Frontal cortex (tissue), 4 donors: ENCODE data around the gene DMRT3. TPM values are rescaled to one million over a fixed set of nuclear protein-coding genes. Genes with fewer than 3 reads are reported as not detected.

Experiments used
- DNase-seq, 2 donors: peaks; one replicate each; pipeline ENCODE4 v3.0.0; 2012; ENCODE audit warnings: low spot score in 2 of 2
- FAIRE-seq: peaks from 2 replicates; lab custom pipeline; 2012; peaks lifted over from hg19 to GRCh38; lab: Jason Lieb, UNC
- total RNA-seq: library from RNA; depleted of rRNA; stranded (reverse); fragments of >200 nt; gene quantifications from one replicate; pipeline ENCODE4 v1.2.3, GENCODE V29; 2014
- donor health status: control.
- donor health status: control.
- donor health status: control.

DMRT3 gene
- total RNA-seq, 1 donor from 2014 or later: not detected

DNA sequence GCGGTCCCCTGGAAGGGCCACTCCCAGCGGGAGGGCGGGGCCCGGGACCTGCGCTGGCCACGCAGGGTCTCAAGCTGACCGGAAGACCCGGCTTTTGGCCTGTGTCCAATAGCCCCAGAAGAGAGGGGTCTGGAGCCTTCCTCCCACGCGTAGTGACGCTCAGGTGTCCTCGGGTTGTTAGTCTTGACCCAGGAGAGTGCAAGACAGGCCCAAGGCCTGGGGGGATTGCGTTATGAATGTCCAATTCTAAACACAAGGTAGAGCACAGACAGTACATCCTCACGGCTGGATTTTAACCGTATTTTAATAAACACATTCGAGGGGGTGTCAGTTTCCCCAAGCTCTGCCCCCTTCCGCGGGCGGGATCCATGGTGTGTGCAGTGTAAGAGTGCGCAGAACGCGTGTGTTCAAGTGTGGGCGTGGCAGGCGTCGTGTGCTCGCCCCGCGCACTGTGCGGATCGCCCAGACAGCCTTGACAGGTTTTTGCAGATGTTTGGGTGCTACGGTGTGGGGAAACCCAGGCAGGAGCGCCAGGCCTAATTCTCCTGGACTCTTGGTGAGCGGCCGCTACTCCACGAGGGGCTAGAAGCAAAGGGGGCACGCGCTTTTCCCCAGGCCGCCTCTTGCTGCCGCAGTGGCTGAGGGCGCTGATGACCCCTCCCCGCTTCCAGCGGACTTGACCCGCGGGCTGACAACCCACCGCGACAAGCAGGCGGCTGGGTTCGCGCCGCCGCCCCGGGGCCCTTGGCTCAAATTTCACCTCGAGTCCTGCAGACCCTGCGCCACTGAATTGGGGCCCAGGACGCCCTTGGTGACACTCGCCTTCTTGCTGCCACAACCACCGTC is 6.1 kb upstream of the DMRT3 start:
- no peak for FAIRE-seq
- no peak for DNase-seq

DNA sequence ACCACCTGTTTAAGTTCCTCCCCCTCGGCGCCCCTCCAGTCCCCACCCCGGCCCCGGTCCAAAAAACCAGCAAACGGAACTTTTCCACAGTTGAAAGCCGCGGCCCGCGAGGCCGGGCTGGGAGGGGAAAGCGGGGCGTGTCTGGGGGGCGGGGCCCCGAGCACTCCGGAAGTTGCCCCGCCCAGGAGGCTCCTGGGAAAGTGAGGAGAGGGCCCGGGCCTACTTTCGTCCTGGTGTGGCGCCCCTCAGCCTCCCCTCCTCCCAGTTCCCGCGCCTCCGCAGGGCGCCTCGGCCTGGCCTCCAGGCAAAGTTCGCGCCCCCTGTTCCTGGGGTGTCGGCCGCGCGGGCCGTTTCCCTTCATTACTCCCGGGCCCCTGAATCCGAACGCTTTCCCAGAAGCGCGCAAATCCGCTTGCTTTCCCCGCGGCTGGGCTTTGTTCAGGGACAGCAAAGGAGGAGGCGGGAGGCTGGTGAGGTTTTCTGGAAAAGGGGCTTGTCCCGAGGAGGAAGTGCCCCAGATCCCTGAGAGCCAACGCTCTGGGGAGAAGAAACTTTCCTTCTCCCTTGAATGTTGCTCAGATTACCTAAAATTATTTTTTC is 4.5 kb upstream of the DMRT3 start:
- FAIRE-seq (no peak), DNase-seq (no peak)

DNA sequence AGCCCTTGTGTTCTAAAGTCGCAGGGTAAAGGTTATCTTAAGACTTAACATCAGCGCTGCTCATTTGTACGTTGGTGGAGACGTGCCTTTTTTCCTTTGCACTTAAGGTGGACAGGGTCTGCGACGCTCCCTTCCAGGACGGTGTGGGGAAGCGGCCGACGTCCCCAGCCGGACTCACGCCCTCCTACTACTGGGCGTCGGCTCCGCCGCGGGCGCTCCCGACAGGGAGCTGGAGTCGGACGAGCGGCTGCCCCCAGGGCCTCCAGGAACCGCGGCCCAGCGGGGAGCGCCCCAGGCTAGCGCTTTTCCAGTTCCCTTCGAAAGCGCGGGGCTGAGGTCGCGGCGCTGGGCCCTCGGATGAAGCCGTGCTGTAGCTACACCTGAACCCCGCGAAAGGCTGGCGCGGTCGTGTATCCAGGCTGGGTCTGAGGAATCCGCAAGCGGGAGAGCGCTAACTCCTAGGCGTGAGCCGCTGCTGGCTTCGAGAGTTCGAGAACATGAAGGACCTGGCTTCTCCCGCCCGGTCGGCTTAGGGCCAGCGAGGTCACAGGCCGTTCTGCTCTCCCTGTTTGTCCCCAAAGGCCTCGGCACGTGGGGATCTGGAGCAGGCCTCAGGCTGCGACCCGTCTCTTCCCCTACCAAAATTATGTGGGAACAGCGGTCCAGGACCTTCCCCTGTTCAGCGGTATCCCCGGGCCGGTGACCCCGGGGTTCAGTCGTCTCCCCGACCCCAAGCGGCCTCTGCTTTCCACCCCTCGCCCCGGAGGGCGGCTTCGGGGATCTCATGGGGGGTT is 3.8 kb upstream of the DMRT3 start:
- FAIRE-seq (no peak), DNase-seq (no peak)

DNA sequence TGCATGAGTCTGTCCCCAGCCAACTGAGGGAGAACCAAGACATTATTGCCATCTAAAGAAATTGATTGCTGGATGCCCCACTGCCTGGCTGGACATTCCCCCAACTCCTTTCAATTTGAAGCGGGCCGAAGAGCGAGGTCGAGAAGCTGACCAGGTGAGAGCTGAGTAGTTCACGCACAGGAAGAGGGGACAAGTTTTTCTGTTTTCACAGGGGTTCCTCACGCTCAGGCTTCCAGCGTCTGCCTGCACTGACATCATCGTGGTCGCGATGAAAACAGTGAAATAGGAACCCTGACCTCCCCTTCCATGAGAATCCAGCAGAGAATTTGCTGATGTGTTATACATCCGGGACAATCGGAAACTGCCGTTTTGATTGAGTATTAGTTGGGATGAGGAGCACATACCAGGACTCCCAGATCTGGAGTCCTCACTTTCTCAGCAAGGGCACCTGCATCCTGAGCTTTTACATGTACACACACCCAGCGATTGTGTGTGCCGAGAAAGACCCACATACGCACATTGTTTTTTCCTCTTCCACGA is 3.1 kb upstream of the DMRT3 start:
- DNase-seq (no peak), FAIRE-seq (no peak)

DNA sequence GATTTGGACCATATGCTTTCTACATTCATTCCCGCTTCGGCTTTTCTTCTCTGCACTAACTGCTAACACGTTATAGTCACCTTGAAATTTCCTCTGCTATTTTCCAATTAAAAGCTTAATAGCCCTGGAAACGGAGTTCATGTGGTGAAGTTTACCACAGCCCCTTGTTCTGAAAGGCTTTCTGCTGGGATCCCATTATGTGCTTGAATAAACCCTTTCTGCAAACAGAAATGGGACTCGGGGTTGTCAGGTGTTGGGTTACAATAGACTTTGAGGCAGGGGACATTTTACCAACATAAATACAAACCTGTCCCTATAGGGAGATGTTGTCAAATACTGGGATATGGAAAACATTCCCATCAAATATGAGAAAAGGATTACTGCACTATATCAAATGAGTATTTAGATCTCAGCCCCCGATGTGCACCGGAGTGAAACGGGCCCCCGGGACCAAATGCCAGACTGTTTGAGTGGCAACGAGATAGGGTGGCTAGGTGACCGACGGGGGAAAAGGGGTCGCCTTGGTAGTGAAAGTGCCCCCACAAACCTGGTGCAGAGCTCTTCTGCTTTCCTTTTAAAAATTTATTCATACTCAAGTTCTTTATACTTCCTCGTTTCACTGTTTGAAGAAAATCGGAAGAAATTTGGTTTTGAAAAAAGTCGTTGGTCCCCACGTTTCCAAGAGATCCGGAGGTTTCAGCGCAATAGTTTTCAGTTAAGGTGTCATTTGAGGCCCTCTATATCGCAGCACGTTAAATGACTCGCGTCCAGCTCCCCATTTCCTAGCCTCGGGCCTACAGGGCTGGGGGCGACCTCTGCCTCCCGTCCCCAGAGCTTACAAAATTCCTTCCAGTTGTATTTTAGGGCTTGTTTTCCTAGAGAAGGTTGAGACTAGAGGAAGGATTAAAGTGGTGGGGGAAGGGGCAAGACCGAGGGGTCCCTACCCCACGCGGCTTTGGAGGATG is 2.1 kb upstream of the DMRT3 start:
- FAIRE-seq (no peak), DNase-seq (no peak)

DNA sequence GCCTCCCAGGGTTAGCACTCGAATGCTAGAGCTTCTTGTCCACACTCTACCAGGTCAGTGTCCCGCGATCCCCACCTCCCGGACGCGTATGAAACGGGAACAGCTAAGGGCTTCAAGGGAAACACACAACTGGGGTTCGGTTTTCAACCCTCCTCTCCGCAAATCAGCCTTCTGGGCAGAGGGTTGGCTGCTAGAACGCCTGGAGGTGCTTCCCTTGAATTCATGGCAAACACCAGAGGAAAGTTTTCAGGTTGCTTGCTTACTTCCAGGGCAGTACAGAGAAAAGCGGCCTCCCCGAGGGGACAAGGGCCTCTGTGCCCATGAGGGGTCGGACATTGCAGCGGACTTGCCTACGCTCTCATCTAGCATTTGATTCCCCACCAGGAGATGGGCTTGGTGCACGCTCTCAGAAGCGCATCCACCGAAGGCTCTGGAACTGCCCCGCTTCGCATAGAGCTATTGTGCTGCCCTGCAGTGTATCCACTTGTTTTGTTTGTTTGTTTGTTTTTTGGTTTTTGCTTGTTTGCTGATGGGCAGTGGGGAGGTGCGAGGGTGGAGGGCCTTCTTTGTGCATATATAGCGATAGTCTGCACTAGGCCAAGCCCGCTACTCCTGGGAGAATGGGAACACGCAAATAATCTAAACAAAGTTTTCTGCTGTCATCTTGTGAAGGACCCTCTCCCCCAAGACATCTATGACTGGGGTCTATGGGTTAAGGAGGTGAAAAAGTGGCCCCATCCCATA is 1.3 kb upstream of the DMRT3 start:
- no peak for DNase-seq
- FAIRE-seq: no peak

DNA sequence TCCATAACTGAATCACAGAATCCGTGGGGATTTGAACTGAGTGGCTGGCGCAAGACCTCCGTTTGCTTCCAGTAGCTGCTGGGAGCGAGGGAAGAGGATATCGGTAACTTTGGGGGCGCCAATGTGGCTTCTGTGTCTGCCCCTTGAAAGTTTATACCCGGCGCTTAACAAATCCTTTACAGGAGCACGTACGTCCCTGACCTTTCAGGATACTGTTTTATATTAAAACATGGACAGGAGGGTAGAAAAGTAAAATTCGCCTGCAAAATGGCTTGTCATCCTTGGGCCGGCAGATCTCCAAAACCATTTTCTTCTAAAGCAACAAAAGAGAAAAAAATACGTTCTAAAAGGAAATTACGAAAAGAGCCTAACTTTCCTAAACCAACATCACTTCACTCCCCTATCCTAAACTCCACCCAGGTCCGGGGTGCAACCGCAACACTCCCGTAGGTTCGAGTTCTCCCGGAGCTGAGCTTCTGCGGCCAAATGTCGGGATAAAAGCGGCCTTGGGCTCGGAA is 656 bp upstream of the DMRT3 start:
- DNase-seq: no peak
- FAIRE-seq: no peak

DNA sequence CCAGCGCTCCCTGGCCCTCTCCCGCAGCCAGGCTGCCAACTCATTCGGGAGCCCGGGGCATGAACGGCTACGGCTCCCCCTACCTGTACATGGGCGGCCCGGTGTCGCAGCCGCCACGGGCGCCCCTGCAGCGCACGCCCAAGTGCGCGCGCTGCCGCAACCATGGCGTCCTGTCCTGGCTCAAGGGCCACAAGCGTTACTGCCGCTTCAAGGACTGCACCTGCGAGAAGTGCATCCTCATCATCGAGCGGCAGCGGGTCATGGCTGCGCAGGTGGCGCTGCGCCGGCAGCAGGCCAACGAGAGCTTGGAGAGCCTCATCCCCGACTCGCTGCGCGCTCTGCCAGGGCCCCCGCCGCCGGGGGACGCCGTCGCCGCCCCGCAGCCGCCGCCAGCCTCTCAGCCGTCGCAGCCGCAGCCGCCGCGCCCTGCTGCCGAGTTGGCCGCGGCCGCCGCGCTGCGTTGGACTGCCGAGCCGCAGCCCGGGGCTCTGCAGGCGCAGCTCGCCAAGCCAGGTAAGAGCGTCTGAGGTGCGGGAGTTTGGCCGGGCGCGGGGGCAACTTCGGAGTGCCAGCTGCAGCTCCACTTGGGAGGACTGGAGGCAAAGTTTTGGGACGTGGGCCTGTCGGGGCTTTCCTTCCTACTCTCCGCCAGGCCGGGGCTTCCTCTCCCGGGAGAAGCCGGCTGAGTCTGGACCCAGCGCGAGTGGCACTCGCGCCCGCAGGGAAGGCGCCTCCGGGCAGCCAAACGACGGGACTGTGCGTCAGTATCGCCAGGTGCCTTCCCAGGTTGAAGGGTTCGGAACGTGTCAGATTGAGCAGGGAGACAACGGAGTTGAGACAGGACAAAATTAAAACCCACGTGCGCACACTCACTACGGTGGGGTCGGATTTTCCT is 735 bp downstream of the DMRT3 start:
- DNase-seq: no peak
- FAIRE-seq: no peak

DNA sequence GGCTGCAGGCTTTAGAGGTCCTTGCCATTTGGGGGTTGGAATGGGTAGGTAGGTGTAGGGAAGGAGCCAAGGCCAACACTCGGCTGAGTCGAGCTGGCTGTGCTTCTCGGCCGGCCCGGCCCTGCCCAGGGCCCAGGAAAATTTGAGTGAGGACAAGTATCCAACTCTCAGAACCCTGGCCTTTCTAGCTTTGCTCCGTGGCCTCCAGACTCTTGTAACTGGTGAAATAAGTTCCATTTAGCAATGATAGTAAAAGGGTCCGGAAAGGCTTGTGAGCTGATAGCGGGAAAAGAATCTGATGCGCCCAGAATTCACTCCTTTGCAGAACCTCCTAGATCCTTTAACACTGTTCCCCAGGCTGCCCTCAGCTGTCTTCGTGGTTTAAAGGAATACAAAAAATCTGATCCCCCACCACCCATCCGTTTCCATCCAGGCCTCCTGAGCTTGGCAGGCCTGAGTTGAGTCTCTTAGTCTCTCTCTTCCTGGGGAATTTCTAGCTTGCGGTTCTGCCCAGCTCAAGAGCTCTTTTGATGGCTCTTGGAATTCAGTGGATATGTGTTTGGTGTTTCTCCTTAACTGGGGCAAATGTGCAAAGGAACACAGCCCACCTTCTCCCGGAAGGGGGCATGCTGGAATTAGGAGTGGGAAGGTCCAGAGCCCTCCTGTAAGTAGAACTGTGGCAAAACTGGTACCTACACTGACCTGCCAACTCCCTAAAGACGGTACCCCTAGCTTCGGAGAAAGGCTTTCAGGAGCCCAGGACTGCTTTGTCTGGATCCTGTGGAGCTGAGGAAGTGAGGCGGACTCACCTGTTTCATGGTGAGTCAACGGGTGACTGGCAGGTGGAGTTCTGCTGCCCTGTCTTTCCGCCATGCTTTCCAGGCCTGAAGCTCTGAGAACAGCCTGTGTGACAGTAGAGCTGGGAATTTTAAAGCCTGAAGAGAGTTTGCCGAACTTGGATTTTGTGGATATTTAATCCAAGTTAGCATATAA is 1.7 kb downstream of the DMRT3 start:
- no peak for FAIRE-seq
- DNase-seq: no peak

DNA sequence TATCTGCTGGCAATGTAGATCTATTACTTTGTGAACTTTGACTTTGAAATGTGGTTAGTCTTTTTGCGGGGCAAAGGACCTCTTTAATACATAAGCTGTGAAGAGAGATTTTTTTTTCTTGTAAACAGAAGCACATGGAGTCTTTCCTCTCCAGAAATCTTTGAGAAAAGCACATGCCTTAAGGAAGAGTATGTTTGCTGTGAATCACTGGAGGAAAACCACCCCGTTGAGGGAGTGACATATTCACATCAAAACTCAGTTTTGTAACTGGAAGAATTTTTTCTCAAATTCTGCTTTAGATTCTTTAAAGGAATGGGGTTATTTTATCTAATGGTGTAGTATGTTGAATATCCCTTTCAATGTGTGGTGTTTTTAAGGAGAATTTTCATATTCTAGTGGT is 3.5 kb downstream of the DMRT3 start:
- FAIRE-seq: no peak

DNA sequence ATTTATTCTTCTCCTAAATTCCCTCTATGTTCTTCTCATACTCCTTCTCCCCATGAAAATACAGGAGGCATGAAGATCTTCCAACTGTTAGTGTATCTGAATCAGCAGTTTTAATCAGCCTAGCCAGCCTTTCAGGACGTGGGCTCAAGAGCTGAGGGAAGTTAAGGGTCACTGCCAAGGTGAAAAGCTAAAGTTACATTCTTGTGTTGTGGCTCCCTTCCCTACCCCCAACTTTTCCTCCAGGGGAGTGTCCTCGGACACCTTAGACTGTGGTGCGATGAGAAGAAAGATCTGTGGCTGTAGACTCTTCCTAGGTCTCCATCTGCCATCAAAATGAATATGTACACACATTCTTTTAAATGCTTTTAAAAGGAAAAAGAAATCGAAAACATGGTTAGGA is 4.2 kb downstream of the DMRT3 start:
- no peak for FAIRE-seq
- DNase-seq: no peak

More for the DNA sequence above, 3.5 kb downstream of the DMRT3 start:
- no peak for DNase-seq

DNA sequence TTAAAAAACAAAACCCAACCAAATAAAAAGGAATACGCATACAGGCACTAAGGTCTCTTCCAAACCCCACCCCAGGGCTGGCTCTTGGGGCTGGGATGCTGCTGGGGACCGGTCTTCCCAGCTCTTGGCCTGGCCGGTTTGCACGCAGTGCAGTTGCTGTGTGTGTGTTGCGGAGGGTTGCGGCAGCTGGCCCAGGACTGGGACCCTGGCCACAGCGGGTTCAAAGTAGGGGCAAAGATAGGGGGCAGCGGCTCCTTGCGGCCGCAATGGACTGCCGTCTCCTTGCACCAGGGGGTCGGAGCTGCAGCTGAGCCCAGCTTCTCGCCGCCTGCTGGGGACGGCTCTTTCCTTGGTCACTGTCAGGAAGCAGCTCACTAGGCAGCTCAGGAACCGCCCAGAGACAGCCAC is 5.0 kb downstream of the DMRT3 start:
- FAIRE-seq (no peak), DNase-seq (no peak)

DNA sequence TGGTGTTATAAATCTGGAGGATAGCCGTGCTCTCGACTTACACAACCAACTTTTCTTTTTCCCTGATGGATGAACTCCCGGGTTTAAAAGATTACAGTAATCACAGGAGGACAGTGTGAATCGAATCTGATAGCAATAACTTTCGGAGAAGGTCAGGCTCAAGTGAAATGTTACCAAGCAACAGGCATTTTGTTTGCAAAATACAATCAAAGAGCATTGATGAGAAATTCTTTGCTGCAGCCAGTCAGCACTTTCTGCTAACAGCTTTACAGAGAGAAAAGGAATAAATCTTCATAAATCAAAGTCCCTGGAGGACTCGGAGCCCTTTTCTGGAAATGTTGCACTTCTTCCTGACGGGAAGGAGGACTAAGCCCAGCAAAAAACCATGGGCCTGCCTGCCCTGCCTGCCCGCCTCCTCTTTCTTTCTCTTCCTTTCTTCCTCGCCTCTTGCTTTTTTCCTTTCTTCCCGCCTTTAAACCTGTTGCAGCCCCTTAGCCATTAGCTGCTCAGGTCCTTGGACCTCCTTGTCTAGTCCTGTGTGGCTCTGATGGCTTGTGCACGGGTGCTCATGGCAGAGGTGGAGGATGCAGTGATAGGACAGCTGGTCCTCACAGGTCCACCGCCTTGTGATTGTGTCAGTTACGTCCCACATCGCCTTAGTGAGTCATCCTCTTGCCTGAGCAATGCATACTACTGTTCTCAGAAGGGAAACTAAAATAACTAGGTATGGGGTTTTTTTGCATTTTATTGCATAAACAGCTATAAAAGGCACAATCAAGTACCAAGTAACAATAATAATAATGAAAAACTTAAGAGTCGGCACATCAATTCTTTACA is 6.2 kb downstream of the DMRT3 start:
- DNase-seq (no peak), FAIRE-seq (no peak)

DNA sequence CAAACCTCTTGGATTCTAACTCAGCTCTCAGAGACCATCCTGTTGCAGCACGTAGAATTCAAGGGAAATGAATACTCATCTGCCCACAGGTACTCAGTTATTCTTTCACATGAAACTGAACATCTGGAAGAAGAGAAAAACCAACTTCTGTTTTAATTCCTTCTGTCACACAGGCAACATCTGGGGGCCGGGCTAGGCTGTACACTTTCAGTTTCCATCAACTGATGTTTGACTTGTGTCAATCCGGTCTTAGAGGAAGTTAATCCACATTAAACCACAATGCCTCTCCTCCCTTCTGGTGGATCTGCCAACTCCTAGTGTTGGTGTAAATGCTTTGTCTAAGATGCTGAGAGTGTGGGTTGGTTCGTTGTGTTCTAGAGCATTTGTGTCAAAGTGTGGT is 17.6 kb downstream of the DMRT3 start:
- DNase-seq: no peak
- no peak for FAIRE-seq

DNA sequence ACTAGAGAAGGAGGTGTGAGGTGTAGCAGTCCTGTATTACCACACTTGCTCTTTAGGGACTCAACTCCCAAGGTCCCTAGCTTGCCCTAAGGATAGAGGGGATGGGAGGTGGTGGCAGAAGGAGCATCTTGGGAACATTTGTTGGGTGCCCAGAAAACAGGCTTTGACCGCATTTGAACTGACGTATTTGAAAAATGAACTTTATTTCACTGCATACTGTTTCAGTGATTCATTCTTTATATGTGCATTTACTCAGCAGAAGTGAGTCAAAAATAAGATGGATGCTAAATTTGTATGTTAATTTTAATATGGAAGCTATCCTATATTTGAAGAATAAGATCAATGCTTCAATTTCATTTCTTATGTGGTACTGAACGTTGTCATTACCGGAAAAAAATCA is 18.7 kb downstream of the DMRT3 start:
- no peak for FAIRE-seq

DNA sequence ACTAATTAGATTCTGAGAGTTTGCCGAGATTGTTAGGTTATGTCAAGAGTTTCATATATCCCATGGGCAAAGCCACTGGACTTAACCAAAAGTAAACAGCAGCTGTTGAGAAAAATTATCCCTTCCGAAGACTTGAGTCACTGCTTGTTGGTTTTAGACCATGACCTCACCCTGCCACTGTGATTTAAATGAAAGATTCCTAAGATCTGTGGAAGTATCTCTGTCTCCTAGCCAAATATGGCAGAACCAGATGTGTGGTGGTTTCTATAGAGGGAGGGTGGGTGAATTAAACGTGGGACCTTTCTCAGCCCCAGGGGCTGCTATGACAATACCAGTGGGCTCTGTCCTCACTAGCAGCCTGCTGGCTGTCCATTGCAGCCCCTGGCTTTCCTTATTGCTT is 19.3 kb downstream of the DMRT3 start:
- no peak for FAIRE-seq
- no peak for DNase-seq

More for the DNA sequence above, 18.7 kb downstream of the DMRT3 start:
- no peak for DNase-seq
